MCF 10A (cell line): ENCODE results near the gene GALNT9. TPM values are rescaled to one million over a fixed set of nuclear protein-coding genes. Genes with fewer than 3 reads are reported as not detected.

ENCODE experiments used
- BruUV-seq: library from RNA; stranded (reverse); fragments of 400-500 nt; replicated peaks from 2 replicates; lab custom pipeline; 2021; lab: Mats Ljungman, UMichigan
- CTCF ChIA-PET: fragments of 300-600 bp; sonication (Branson Sonifier 250); formaldehyde crosslinking; extraction: SDS; loops from one replicate; lab custom pipeline; 2021; ENCODE audit warnings: antibody characterized with exemption, inconsistent platforms; lab: Yijun Ruan, JAX
- POLR2A ChIA-PET: fragments of 300-600, 350-650 bp; sonication (Branson Sonifier 250); formaldehyde crosslinking; extraction: SDS; loops from one replicate; lab custom pipeline; 2020; ENCODE audit warnings: antibody characterized with exemption, inconsistent platforms; lab: Yijun Ruan, JAX
- DNase-seq: peaks from one replicate; pipeline ENCODE4 v3.0.0-alpha.2; 2018; ENCODE audit not compliant: unreplicated experiment
- H3K27ac Mint-ChIP-seq: one replicate; pipeline ENCODE4 v1.8.0; 2022; ENCODE audit warnings: mild to moderate bottlenecking, low read depth, mixed read lengths; ENCODE audit not compliant: unreplicated experiment
- H3K27me3 Mint-ChIP-seq: one replicate; pipeline ENCODE4 v1.8.0; 2022; ENCODE audit warnings: mixed read lengths; ENCODE audit not compliant: insufficient read depth, unreplicated experiment
- H3K36me3 Mint-ChIP-seq: one replicate; pipeline ENCODE4 v1.8.0; 2022; ENCODE audit warnings: mild to moderate bottlenecking, moderate library complexity, mixed read lengths; ENCODE audit not compliant: insufficient read depth, unreplicated experiment
- H3K4me1 Mint-ChIP-seq: one replicate; pipeline ENCODE4 v1.8.0; 2022; ENCODE audit warnings: mixed read lengths; ENCODE audit not compliant: insufficient read depth, unreplicated experiment
- H3K4me3 Mint-ChIP-seq: one replicate; pipeline ENCODE4 v1.8.0; 2022; ENCODE audit warnings: mild to moderate bottlenecking, moderate library complexity, mixed read lengths; ENCODE audit not compliant: unreplicated experiment
- H3K9me3 Mint-ChIP-seq: one replicate; pipeline ENCODE4 v1.8.0; 2022; ENCODE audit warnings: mixed read lengths; ENCODE audit not compliant: unreplicated experiment
- CTCF ChIP-seq: fragments of 200-600 bp; IDR thresholded peaks from one replicate; pipeline ENCODE4 v1.8.0; 2022; ENCODE audit warnings: antibody characterized with exemption, mild to moderate bottlenecking; ENCODE audit not compliant: unreplicated experiment
- intact Hi-C: fragments of 100-400 bp; cut with micrococcal nuclease; formaldehyde crosslinking; loops from 2 replicates; pipeline ENCODE4 v1.14.1; 2022
- total RNA-seq: library from RNA; stranded (reverse); gene quantifications from 2 replicates; pipeline ENCODE4 v1.2.3, GENCODE V29; 2022

The GALNT9 gene
- total RNA-seq, 1 experiment from 2014 or later: 4.4 TPM

- TF ChIP-seq CTCF: no peak
- Mint-ChIP-seq H3K36me3 (no peaks in the 10 kb centered on the region), H3K4me3 (no peak overlapping the region), H3K27me3 (peaks cover 49% of the 10 kb centered on the region), H3K4me1 (no peaks in the 10 kb centered on the region), H3K27ac (no peak overlapping the region), H3K9me3 (no peaks in the 10 kb centered on the region)
- intact Hi-C loops: no loop called here
- BruUV-seq: no TSS peak
- ChIA-PET POLR2A (no interaction called here), CTCF (no interaction called here)
- DNase-seq: no peak
Measured at GRCh38 chr12:132211816-132212215, 117.6 kb downstream of the GALNT9 start.

GRCh38 chr12:132211326-132211725 lies 118.1 kb downstream of the GALNT9 start:
- POLR2A ChIA-PET: no interaction called here

GRCh38 chr12:132210223-132211055 lies 119.0 kb downstream of the GALNT9 start:
- no peak for DNase-seq
- BruUV-seq: no TSS peak
- H3K27me3 Mint-ChIP-seq: peaks cover 49% of the 10 kb centered on the region

More at GRCh38 chr12:132211326-132211725, 118.1 kb downstream of the GALNT9 start:
- H3K36me3 Mint-ChIP-seq: no peaks in the 10 kb centered on the region
- CTCF ChIA-PET: no interaction called here
- no peak for TF ChIP-seq CTCF
- H3K27me3 Mint-ChIP-seq: peaks cover 49% of the 10 kb centered on the region
- intact Hi-C loops: no loop called here
- DNase-seq: no peak
- BruUV-seq: no TSS peak
- H3K27ac Mint-ChIP-seq: no peak overlapping the region
- no peak overlapping the region for H3K4me3 Mint-ChIP-seq
- H3K4me1 Mint-ChIP-seq: no peaks in the 10 kb centered on the region
- H3K9me3 Mint-ChIP-seq: no peaks in the 10 kb centered on the region

More at GRCh38 chr12:132210223-132211055, 119.0 kb downstream of the GALNT9 start:
- H3K36me3 Mint-ChIP-seq: no peaks in the 10 kb centered on the region
- ChIA-PET CTCF (interaction anchor here (0.6 kb wide), 1 partner anchor 89 kb away, joined by 3 read pairs; no protein-coding TSS in a partner anchor), POLR2A (no interaction called here)
- H3K27ac Mint-ChIP-seq: no peak overlapping the region
- H3K9me3 Mint-ChIP-seq: no peaks in the 10 kb centered on the region
- no peak overlapping the region for H3K4me3 Mint-ChIP-seq
- TF ChIP-seq CTCF: no peak
- no peaks in the 10 kb centered on the region for H3K4me1 Mint-ChIP-seq
- intact Hi-C loops: no loop called here
